Activated CD4-positive, alpha-beta T cell treated with anti-CD3 and anti-CD28 coated beads, Interleukin-2, amount 50 U/mL, for 48 hours (primary cell): ENCODE results near the gene PROX1.

Source experiments
- DNase-seq, 2 experiments: peaks; one replicate each; pipeline ENCODE4 v3.0.0-alpha.2; 2020

Gene PROX1

GRCh38 chr1:214027498-214027897, 39.7 kb downstream of the PROX1 start:
- no peak for DNase-seq

DNA sequence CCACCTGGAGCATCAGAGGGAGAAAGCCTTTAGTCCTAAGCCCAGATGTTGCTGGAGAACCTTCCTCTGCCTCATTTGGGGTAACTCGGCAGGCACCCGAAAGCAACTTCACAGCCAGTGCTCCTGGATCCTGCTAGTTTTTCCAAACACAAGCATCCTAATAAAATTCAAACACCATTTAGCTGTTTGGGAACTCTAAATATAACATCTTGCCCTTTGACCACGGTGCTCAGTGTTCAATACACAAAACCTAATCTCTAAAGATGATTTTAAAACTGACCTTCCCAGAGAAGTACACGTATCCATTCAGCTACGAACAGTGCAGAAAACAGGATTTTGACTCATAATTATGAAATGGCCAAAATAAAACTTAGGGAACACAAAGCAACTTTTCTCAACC, 40.3 kb downstream of the PROX1 start:
- DNase-seq = no peak

GRCh38 chr1:214028649-214029406, 41.1 kb downstream of the PROX1 start:
- DNase-seq = no peak

- no peak for DNase-seq
These were observed 42.0 kb downstream of the PROX1 start for GRCh38 chr1:214029796-214030195.

DNA sequence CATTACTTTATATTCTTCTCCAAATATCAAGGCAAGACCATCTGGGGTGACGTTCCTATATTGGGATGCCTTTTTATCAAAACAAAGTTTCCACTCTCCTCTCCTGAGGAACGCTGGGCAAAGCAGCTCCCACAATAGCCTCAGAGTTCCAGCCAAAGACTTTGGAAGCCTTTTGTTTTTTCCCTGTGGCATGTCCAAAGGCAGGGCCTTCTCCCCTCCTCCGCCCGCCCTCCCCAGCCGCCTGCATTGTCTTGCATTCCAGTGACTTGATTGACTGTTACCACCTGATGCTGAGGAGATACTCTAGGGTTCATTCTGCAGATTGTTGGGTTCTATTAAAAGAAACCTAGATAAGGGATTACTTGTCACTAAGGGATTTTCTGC, 43.5 kb downstream of the PROX1 start:
- DNase-seq = no peak

DNA sequence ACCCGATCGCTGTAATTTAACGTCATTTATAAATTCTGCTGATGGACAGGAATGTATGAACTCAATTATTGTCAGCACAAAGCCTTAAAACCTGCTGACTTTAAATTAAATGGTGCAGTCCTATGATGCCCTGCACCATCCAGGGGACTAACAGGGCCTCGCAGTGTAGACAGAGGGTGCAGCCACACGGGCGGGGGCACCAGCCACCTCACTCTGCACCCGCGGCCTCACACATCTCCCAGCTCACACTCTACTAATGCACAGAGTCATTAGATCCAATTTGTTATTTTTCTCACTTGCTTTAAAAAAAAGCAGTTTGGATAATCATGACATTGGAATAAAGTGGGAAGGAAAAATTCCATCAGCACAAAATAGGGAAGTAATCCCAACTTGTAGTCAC, 49.7 kb downstream of the PROX1 start:
- no peak for DNase-seq

- no peak for DNase-seq
These were observed 51.7 kb downstream of the PROX1 start for GRCh38 chr1:214039394-214040018.

GRCh38 chr1:214043167-214043566, 55.4 kb downstream of the PROX1 start:
- no peak for DNase-seq

DNA sequence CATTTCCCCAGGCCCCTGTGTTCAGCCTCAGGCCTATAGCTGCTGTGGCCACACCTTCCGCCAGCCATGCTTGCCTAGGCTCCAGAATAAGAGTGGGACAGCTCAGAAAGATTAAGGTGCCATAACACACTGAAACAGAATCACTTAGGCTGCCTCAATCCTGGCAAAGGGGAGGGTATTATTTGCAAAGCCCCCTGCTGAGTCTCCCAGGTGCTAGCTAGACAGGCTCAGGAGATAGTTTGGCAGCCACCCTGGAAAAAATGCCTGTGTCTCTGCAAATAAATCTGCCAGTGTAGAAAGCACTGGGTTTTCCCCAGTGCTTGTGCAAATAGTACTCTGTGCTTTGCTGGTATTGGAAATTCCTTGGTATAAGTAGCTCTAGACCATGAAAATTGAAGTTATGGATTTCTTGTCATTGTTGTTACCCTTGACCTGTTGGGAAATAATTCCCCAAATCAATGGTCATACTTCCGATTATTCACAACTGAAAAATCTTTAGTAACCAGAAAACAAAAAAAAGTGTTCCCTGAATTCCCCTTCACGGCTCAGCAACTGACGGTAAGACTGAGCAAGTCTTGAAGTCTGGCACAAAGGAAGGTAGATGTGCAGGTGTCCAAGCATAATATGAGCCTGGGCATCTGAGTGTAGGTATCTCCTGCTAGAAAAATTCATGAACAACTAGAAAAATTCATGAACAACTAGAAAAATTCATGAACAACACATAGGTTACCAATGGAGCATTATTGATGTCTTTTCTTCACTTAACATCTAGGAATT, 56.9 kb downstream of the PROX1 start:
- DNase-seq = no peak

- DNase-seq = no peak
These were observed 63.0 kb downstream of the PROX1 start for GRCh38 chr1:214050513-214051401.

DNA sequence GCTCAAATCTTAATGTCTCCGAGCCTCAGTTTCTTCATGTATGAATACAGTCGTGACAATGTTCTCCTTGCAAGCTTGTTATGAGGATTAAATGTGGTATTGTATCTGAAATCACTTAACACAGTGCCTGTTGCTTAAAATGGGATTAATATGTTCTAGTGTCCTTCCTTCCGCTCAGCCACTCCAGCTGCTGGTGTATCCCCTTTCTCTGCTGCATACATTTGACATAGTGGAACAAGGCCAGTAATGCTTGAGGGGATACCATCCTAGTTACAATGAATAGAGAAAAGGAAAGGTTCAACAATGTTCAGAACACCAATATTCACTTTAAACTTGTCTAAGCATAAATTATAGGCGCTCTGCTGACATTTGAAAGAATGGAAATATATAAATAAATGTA, 64.0 kb downstream of the PROX1 start:
- no peak for DNase-seq

- no peak for DNase-seq
These were observed 70.3 kb downstream of the PROX1 start for GRCh38 chr1:214058076-214058475.

DNA sequence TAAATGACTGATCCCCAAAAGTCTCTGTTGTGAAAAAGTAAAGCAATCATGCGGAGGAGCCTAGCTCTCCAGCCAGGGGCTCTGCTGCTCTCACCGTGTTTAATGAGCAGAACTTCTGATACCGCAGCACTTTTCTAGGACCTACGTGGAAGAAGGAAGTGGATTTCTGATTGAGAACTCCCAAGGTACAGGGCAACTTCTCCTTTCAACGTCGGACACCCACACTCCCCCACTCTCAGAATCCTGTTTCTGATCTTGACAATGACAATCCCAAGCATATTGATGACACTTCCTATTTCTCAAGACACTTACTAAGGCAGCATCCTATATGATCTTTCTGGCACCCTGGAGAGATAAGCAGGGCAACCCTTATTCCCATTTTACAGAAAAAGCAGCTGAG, 78.4 kb downstream of the PROX1 start:
- no peak for DNase-seq

- no peak for DNase-seq
These were observed 79.2 kb downstream of the PROX1 start for GRCh38 chr1:214066936-214067335.

- no peak for DNase-seq
These were observed 79.6 kb downstream of the PROX1 start for GRCh38 chr1:214067397-214067796.

DNA sequence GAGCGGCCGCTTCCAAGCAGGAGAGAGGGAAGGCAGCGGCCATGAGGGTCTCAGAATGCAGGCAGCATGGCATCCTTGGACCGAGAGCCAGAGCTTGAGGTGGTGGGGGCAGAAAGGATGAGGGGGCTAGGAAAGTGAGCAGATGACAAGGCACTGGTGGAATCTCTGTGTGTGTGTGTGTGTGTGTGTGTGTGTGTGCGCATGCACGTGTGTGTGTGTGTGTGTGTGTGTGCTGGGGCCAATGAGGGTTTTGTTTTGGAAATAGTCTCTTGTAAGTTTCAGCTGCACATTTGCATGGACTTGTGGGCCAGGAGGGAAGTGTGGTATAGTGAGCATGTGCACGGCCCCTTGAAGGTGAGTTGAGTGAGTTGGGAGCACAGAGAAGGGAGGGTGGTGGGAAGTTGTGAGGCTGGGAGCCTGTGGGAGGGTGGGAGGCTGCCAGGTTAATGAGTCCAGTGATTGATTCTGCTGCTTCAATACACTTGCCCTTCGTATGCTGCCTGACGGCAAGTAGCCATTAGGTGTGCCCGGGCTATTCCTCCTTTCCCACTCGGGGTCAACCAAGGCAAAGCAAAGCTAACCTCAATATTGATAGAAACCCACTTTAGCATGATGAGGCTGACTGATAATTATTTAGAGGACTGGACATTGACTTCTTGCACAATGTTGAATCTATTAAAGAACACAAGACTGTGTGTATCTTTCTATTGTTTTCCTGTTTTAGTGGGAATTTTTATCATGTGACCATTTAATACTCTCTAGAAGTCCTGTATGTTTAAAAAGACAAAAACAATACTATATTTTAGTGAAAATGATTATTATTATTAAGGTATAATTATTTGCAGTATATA, 80.3 kb downstream of the PROX1 start:
- no peak for DNase-seq

DNA sequence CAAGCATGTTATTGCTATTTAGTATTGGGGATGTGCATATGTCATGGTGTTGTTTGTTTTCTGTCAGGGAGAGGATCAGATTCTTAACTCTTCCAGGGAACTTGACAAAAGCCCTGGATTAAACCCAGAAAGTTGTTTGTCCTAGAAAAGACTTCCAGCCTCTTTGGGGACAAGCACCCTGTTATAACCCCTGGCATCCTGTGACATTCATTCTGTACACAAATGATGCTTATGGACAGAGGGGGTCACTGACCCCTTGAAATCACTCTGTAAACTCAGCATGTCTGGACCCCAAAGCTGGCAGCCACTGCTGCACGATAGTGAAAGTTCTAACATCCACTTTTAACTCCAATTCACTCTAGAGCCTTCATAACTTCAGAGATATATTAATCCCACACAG, 81.2 kb downstream of the PROX1 start:
- no peak for DNase-seq

- no peak for DNase-seq
These were observed 83.7 kb downstream of the PROX1 start for GRCh38 chr1:214071469-214071868.

- no peak for DNase-seq
These were observed 84.8 kb downstream of the PROX1 start for GRCh38 chr1:214072426-214073157.

DNA sequence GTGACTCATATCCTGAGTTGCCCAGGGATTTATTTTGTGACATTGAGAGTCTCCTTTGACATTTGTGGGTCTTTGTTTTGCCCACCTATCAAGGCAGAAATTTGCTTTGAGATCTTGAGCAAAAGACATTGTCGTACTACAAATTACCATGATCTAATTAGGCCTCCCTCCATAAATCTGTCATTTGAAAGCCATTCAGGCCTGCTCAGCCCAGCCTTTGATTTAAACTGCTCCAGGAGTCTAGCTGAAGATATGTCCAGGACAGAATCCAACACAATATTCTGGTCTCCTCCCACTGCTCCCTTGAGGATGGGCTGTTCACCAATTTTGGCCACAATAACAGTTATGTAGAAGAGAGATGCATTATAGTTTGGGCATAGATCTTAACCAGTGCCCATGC, 86.7 kb downstream of the PROX1 start:
- no peak for DNase-seq

DNA sequence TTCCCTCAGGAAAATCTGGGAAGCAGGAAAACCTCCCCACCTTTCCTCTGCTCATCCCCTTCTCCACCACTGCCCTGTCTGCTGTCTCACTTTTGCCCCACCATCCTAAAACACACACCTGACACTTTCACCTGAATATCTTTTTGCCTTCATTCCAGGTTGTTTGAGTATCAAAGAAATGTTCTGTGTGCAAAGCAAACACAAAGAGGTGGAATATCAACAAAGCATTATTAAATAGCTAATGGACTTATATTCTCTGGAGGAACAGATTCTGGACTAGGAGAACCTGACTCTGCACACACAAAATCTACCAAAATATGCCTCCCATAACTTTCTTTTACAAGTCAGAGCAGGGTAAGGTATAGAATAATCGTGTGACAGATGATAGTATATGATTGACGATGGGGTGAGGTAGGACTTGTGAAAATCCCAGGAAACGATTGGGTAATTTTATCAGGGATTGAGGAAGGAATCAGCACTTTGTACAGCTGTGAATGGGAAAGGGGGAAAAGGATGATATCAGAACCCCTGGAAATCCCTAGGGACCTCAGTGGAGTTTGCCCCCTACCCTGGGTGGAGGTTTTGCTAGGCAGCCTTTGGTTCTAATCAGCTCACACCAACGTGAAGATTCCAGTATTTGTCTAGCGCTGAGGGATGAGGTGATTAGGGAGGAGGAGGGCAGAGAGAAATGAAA, 87.7 kb downstream of the PROX1 start:
- no peak for DNase-seq
